AG04450 (cell line): Measurements from ENCODE around the gene PAM. TPM values are rescaled to one million over a fixed set of nuclear protein-coding genes. Genes with fewer than 3 reads are reported as not detected.

Source experiments
- CTCF ChIA-PET: fragments of 300-600, 350-600 bp; formaldehyde crosslinking; extraction: SDS; loops from one replicate; lab custom pipeline; 2022; ENCODE audit warnings: antibody characterized with exemption, inconsistent platforms; lab: Charles Lee
- POLR2A ChIA-PET: fragments of 350-600 bp; formaldehyde crosslinking; extraction: SDS; loops from one replicate; lab custom pipeline; 2021; ENCODE audit warnings: antibody characterized with exemption, inconsistent platforms; lab: Yijun Ruan, JAX
- DNase-seq: peaks from one replicate; pipeline ENCODE4 v3.0.0-alpha.2; 2011; ENCODE audit warnings: low read depth, low spot score
- H3K27ac ChIP-seq: one replicate; pipeline ENCODE4 v1.5.1; 2012; ENCODE audit warnings: low read depth, low read length, control low read depth
- H3K27me3 ChIP-seq: one replicate; pipeline ENCODE4 v1.6.0; 2012; ENCODE audit warnings: low read length; ENCODE audit not compliant: control insufficient read depth, insufficient read depth
- H3K4me3 ChIP-seq: 2 replicates; pipeline ENCODE4 v1.5.1; 2011; ENCODE audit warnings: mild to moderate bottlenecking, low read depth, low read length, control low read depth
- H3K9me3 ChIP-seq: 2 replicates; pipeline ENCODE4 v1.5.1; 2012; ENCODE audit warnings: low read length; ENCODE audit not compliant: control insufficient read depth, insufficient read depth
- CTCF ChIP-seq: IDR thresholded peaks from 2 replicates; pipeline ENCODE4 v1.5.1; 2011; ENCODE audit warnings: low read depth, low read length, control low read depth, inconsistent platforms
- polyA plus RNA-seq: library from polyadenylated mRNA; depleted of rRNA; stranded (reverse); fragments of >200 nt; gene quantifications from 2 replicates; pipeline ENCODE4 v1.2.3, GENCODE V29; 2011

PAM gene
- polyA plus RNA-seq, 1 experiment, result 307 TPM

- no peaks in the 10 kb centered on the region for H3K9me3 ChIP-seq
- CTCF ChIA-PET, result interaction anchor here (1.4 kb wide), 1 partner anchor 149 kb away, joined by 6 read pairs; no protein-coding TSS in a partner anchor
- H3K27me3 ChIP-seq, result no peaks in the 10 kb centered on the region
- no peak for DNase-seq
- no peak overlapping the region for H3K27ac ChIP-seq
- POLR2A ChIA-PET, result no interaction called here
- no peak overlapping the region for H3K4me3 ChIP-seq
- TF ChIP-seq CTCF, result no peak
Measured at GRCh38 chr5:102830241-102830640, 75.1 kb downstream of the PAM start.

- CTCF ChIA-PET, result interaction anchor here (1.2 to 2.1 kb wide), 3 partner anchors 11 to 151 kb away, joined by 3 to 7 read pairs (median 5); no protein-coding TSS in a partner anchor
- H3K4me3 ChIP-seq, result no peak overlapping the region
- DNase-seq, result no peak
- no peaks in the 10 kb centered on the region for H3K9me3 ChIP-seq
- TF ChIP-seq CTCF, result no peak
- H3K27ac ChIP-seq, result no peak overlapping the region
- POLR2A ChIA-PET, result no interaction called here
- H3K27me3 ChIP-seq, result no peaks in the 10 kb centered on the region
Measured at GRCh38 chr5:102832445-102832844, 77.3 kb downstream of the PAM start.

GRCh38 chr5:102833146-102833545 is 78.0 kb downstream of the PAM start:
- Histone ChIP-seq H3K4me3 (no peak overlapping the region), H3K27ac (no peak overlapping the region), H3K27me3 (no peaks in the 10 kb centered on the region), H3K9me3 (no peaks in the 10 kb centered on the region)
- no peak for DNase-seq
- ChIA-PET POLR2A (no interaction called here), CTCF (interaction anchor here (1.2 to 2.1 kb wide), 3 partner anchors 11 to 152 kb away, joined by 3 to 7 read pairs (median 5); no protein-coding TSS in a partner anchor)
- no peak for TF ChIP-seq CTCF

- Histone ChIP-seq H3K4me3 (no peak overlapping the region), H3K27me3 (no peaks in the 10 kb centered on the region), H3K9me3 (no peaks in the 10 kb centered on the region), H3K27ac (no peak overlapping the region)
- DNase-seq, result no peak
- TF ChIP-seq CTCF, result no peak
- ChIA-PET CTCF (no interaction called here), POLR2A (no interaction called here)
Measured at GRCh38 chr5:102834438-102834964, 79.4 kb downstream of the PAM start.

GRCh38 chr5:102835717-102836116 is 80.6 kb downstream of the PAM start:
- ChIA-PET CTCF (no interaction called here), POLR2A (no interaction called here)
- Histone ChIP-seq H3K9me3 (no peaks in the 10 kb centered on the region), H3K27ac (no peak overlapping the region), H3K4me3 (no peak overlapping the region), H3K27me3 (no peaks in the 10 kb centered on the region)
- DNase-seq, result no peak
- TF ChIP-seq CTCF, result no peak
